ENCODE results near the gene RHOT2.

DNA sequence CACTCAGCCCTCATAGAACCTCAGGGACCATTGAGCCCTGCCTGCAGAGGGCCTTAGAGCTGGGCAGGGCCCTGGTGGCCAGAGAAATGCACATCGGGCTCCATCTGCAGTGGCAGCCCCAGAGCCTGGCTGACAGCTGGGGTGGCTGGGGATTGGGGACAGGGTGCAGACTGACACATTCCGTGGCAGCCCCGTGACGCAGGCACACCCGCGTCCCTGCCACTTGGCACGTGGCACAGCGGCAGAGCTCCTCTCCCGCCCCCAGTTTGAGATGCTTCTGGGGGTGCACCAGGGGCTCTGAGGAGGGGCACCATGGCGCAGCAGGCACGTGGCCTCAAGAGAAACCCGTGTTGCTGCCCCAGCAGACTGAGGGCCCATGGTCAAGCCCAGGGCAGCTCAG, 35.5 kb downstream of the RHOT2 start:
- TF ChIP-seq POLR2A (IDR thresholded peaks at IDR 0.05; ENCODE audit: borderline replicate concordance, extremely low read depth, insufficient read depth, insufficient read length) (no peak), SRF (IDR thresholded peaks at IDR 0.05; ENCODE audit: low read depth) (no peak), SP1 (IDR thresholded peaks at IDR 0.05; ENCODE audit: low read depth) (no peak), TCF7L2 (IDR thresholded peaks at IDR 0.05; ENCODE audit: borderline replicate concordance, extremely low read depth, insufficient read depth, insufficient read length) (no peak), RAD21 (IDR thresholded peaks at IDR 0.05; ENCODE audit: low read depth) (no peak), EGR1 (IDR thresholded peaks at IDR 0.05; ENCODE audit: low read depth) (no peak), POLR2AphosphoS5 (IDR thresholded peaks at IDR 0.05; ENCODE audit: low read depth, low read length) (no peak), EZH2 (IDR thresholded peaks at IDR 0.05) (no peak), EZH2phosphoT487 (IDR thresholded peaks at IDR 0.05; ENCODE audit: borderline replicate concordance) (no peak), CEBPB (IDR thresholded peaks at IDR 0.05; ENCODE audit: low read depth) (no peak)
- TF ChIP-seq, protein P1, sequence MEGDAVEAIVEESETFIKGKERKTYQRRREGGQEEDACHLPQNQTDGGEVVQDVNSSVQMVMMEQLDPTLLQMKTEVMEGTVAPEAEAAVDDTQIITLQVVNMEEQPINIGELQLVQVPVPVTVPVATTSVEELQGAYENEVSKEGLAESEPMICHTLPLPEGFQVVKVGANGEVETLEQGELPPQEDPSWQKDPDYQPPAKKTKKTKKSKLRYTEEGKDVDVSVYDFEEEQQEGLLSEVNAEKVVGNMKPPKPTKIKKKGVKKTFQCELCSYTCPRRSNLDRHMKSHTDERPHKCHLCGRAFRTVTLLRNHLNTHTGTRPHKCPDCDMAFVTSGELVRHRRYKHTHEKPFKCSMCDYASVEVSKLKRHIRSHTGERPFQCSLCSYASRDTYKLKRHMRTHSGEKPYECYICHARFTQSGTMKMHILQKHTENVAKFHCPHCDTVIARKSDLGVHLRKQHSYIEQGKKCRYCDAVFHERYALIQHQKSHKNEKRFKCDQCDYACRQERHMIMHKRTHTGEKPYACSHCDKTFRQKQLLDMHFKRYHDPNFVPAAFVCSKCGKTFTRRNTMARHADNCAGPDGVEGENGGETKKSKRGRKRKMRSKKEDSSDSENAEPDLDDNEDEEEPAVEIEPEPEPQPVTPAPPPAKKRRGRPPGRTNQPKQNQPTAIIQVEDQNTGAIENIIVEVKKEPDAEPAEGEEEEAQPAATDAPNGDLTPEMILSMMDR (IDR thresholded peaks at IDR 0.05 in 2 of 3, conservative IDR thresholded peaks at IDR 0.05 in 1 of 3; ENCODE audit: borderline replicate concordance in 1 of 3, insufficient read depth in 1 of 3, low read depth in 2 of 3, low read length in 2 of 3): no peak
- TF ChIP-seq, protein P2, sequence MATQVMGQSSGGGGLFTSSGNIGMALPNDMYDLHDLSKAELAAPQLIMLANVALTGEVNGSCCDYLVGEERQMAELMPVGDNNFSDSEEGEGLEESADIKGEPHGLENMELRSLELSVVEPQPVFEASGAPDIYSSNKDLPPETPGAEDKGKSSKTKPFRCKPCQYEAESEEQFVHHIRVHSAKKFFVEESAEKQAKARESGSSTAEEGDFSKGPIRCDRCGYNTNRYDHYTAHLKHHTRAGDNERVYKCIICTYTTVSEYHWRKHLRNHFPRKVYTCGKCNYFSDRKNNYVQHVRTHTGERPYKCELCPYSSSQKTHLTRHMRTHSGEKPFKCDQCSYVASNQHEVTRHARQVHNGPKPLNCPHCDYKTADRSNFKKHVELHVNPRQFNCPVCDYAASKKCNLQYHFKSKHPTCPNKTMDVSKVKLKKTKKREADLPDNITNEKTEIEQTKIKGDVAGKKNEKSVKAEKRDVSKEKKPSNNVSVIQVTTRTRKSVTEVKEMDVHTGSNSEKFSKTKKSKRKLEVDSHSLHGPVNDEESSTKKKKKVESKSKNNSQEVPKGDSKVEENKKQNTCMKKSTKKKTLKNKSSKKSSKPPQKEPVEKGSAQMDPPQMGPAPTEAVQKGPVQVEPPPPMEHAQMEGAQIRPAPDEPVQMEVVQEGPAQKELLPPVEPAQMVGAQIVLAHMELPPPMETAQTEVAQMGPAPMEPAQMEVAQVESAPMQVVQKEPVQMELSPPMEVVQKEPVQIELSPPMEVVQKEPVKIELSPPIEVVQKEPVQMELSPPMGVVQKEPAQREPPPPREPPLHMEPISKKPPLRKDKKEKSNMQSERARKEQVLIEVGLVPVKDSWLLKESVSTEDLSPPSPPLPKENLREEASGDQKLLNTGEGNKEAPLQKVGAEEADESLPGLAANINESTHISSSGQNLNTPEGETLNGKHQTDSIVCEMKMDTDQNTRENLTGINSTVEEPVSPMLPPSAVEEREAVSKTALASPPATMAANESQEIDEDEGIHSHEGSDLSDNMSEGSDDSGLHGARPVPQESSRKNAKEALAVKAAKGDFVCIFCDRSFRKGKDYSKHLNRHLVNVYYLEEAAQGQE (IDR thresholded peaks at IDR 0.05; ENCODE audit: low read depth): no peak
- TF ChIP-seq, protein P3, sequence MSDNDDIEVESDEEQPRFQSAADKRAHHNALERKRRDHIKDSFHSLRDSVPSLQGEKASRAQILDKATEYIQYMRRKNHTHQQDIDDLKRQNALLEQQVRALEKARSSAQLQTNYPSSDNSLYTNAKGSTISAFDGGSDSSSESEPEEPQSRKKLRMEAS (IDR thresholded peaks at IDR 0.05): no peak

Data from HCT116 (cell line).